GM12873 (cell line): ENCODE data around the gene CZIB.
A peak's percentile ranks its signal among the peaks of the same experiment; 100 is the strongest.

Experiments
- TF ChIP-seq, protein P1 (sequence below): IDR thresholded peaks from 2 replicates; pipeline ENCODE4 v1.5.1; 2012; ENCODE audit warnings: low read depth, mild to moderate bottlenecking, moderate library complexity, low read length, control low read depth; ENCODE audit not compliant: insufficient read depth; ENCODE audit errors: missing control alignments

The CZIB gene

GRCh38 chr1:53260631-53261247 is 40.3 kb upstream of the CZIB start:
- TF ChIP-seq, protein P1, sequence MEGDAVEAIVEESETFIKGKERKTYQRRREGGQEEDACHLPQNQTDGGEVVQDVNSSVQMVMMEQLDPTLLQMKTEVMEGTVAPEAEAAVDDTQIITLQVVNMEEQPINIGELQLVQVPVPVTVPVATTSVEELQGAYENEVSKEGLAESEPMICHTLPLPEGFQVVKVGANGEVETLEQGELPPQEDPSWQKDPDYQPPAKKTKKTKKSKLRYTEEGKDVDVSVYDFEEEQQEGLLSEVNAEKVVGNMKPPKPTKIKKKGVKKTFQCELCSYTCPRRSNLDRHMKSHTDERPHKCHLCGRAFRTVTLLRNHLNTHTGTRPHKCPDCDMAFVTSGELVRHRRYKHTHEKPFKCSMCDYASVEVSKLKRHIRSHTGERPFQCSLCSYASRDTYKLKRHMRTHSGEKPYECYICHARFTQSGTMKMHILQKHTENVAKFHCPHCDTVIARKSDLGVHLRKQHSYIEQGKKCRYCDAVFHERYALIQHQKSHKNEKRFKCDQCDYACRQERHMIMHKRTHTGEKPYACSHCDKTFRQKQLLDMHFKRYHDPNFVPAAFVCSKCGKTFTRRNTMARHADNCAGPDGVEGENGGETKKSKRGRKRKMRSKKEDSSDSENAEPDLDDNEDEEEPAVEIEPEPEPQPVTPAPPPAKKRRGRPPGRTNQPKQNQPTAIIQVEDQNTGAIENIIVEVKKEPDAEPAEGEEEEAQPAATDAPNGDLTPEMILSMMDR = no peak

DNA sequence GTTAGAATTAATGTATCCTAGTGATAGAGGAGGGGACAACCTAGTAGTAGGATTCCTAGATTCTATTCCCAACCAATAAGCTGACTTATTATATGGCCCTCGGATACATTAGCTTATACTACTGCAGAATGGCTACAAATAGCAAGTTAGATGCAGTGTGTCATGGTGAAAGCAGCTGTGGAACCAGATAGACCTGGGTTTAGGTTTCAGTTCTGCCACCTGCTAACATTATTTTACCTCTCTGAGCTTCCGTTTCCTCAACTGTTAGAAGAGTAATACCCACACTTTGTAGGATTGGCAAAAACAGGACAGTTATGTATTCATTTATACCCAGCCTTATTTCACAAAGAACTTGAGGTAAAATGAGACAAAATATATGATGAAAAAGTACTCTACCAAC is 39.5 kb upstream of the CZIB start:
- TF ChIP-seq, protein P1 = no peak

DNA sequence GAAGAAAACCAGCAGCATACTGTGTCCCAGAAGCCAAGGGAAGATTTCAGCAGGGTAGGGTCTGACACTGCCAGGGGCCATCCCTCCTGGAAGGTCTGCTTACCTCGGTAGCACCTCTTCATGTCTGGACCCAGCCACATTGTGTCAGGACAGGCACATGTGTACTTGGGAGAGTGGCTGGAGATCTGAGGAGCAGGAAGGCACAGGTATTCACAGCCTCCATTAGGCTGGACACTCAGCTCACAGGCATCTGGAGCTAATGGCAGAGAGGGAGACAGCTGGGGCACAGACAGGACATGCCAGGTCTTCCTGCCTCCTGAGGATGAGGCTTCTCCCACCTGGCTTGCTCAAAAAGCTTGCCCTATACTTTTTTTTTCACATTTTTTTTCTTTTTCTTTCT is 37.8 kb upstream of the CZIB start:
- TF ChIP-seq, protein P1 = no peak

DNA sequence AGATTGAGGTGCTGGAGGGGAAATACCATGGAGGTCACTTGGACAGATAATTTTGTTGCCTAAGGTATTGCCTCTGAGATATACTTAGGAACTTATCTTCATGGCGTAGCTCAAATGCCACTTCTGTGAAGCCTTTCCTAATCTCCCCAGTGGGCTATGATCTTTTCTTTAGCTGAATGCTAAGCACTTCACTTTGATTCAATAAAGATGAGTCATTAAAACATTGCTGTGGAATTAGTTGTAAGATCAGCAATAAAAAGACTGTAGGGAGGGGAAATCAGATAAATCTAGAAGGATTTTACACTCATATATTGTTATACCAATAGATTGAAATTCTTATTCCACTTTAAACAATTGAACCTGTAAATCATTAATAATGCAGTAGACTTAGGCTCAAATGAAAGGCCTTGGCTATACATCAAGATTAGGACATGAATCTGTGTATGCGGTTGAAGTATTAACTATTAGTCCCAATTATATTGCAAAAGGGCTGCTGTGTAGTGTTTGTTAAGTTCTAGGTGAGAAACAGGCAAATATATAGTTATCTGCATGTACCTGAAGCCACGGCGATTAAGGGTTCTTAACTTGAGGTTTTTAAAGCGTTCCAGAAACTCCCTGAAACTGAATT is 37.1 kb upstream of the CZIB start:
- TF ChIP-seq, protein P1 = no peak

GRCh38 chr1:53256511-53257453 is 36.3 kb upstream of the CZIB start:
- TF ChIP-seq, protein P1 = no peak

DNA sequence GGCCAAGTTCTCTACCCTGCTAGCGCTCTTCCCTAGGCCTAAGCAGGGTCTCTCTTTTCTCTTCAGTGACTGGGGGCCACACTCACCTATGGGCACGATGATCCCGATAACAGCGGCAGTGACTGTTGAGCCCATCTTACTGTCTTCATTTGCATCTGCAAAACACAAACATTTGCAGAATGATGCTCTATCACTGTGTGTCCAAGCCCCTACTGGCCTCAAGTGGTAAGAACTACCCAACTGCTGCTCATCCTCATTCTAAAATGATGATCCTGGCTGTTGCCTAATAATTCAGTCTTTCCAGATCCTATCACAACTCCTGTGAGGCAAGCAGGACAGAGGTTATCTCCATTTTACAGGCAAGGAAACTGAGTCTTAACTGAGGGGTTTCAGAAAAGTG is 34.6 kb upstream of the CZIB start:
- TF ChIP-seq, protein P1 = peak; percentile 26
